Endothelial cell of umbilical vein (primary cell): Measurements from ENCODE around the gene SH3GL1. TPM values are rescaled to one million over a fixed set of nuclear protein-coding genes. Genes with fewer than 3 reads are reported as not detected.

Experiments
- BruUV-seq: library from RNA; stranded (reverse); fragments of 400-500 nt; replicated peaks from 2 replicates; lab custom pipeline; 2021; lab: Mats Ljungman, UMichigan
- CTCF ChIA-PET: fragments of 300-600, 350-600 bp; sonication (Branson Sonifier 250); formaldehyde crosslinking; loops from one replicate; lab custom pipeline; 2021; ENCODE audit warnings: antibody characterized with exemption, inconsistent platforms; lab: Charles Lee
- POLR2A ChIA-PET: fragments of 300-600, 350-600 bp; sonication (Branson Sonifier 250); formaldehyde crosslinking; loops from one replicate; lab custom pipeline; 2021; ENCODE audit warnings: antibody characterized with exemption, inconsistent platforms; lab: Charles Lee
- DNase-seq: peaks from one replicate; pipeline ENCODE4 v3.0.0-alpha.2; 2011; ENCODE audit warnings: low read depth, low spot score
- FAIRE-seq: peaks from 2 replicates; lab custom pipeline; 2011; peaks lifted over from hg19 to GRCh38; lab: Jason Lieb, UNC
- H2AFZ ChIP-seq: 2 replicates; pipeline ENCODE4 v1.6.0; 2012; ENCODE audit warnings: low read depth, low read length, control low read depth, inconsistent platforms
- H3K27ac ChIP-seq: 2 replicates; pipeline ENCODE4 v1.5.1; 2011; ENCODE audit warnings: low read depth, mild to moderate bottlenecking, control low read depth, low read length, moderate library complexity; ENCODE audit not compliant: insufficient read depth
- H3K27me3 ChIP-seq, 2 experiments: 2 replicates each; pipeline versions ENCODE4 v1.6.0 to v1.6.1; 2011; ENCODE audit warnings: low read length in 2 of 2, mixed read lengths in 1 of 2; ENCODE audit not compliant: control insufficient read depth in 2 of 2, insufficient read depth in 2 of 2
- H3K36me3 ChIP-seq, 2 experiments: 2 replicates in 1 of 2; 3 replicates in 1 of 2; pipeline ENCODE4 v1.5.1; 2011; ENCODE audit warnings: low read length in 2 of 2, mild to moderate bottlenecking in 1 of 2, moderate library complexity in 1 of 2; ENCODE audit not compliant: control insufficient read depth in 2 of 2, insufficient read depth in 2 of 2; ENCODE audit errors: extremely low read depth in 1 of 2
- H3K4me1 ChIP-seq: 3 replicates; pipeline ENCODE4 v1.5.1; 2011; ENCODE audit warnings: mild to moderate bottlenecking, low read length; ENCODE audit not compliant: control insufficient read depth, insufficient read depth; ENCODE audit errors: extremely low read depth
- H3K4me2 ChIP-seq: 2 replicates; pipeline ENCODE4 v1.6.1; 2011; ENCODE audit warnings: low read length, control low read depth, mixed read lengths; ENCODE audit not compliant: insufficient read depth
- H3K4me3 ChIP-seq, 3 experiments: fragments of 200-600 bp in 1 of 3; sonication (generic), shearing (Covaris generic) in 1 of 3; replicated peaks in 1 of 3; 2 replicates each; pipeline ENCODE4 v1.5.1; 2011 to 2016; ENCODE audit warnings: control low read depth in 3 of 3, low read length in 3 of 3, mild to moderate bottlenecking in 2 of 3, inconsistent platforms in 1 of 3, low read depth in 1 of 3, moderate library complexity in 1 of 3; ENCODE audit not compliant: insufficient read depth in 1 of 3
- H3K79me2 ChIP-seq: 2 replicates; pipeline ENCODE4 v1.6.0; 2012; ENCODE audit warnings: low read length, inconsistent platforms; ENCODE audit not compliant: control insufficient read depth, insufficient read depth
- H3K9ac ChIP-seq: replicated peaks from 2 replicates; pipeline ENCODE3; 2011; ENCODE audit warnings: low read length, control low read depth; ENCODE audit not compliant: insufficient read depth; ENCODE audit errors: extremely low read depth
- H3K9me1 ChIP-seq: replicated peaks from 3 replicates; pipeline ENCODE4 v1.6.0; 2011; ENCODE audit warnings: mild to moderate bottlenecking, low read length; ENCODE audit not compliant: control insufficient read depth, insufficient read depth; ENCODE audit errors: extremely low read depth
- H3K9me3 ChIP-seq: replicated peaks from 2 replicates; pipeline ENCODE4 v1.5.1; 2012; ENCODE audit warnings: low read length, inconsistent platforms; ENCODE audit not compliant: control insufficient read depth, insufficient read depth
- H4K20me1 ChIP-seq: replicated peaks from 2 replicates; pipeline ENCODE3; 2011; ENCODE audit warnings: mild to moderate bottlenecking, low read length; ENCODE audit not compliant: control insufficient read depth, insufficient read depth; ENCODE audit errors: extremely low read depth
- CTCF ChIP-seq, 2 donors: IDR thresholded peaks; 1 replicate in 1 of 2; 2 replicates in 1 of 2; pipeline ENCODE4 v1.5.1; 2011; ENCODE audit warnings: low read length in 2 of 2, mild to moderate bottlenecking in 2 of 2, moderate library complexity in 2 of 2, control low read depth in 1 of 2, inconsistent platforms in 1 of 2, low read depth in 1 of 2; ENCODE audit not compliant: insufficient read depth in 1 of 2; ENCODE audit errors: extremely low read depth in 1 of 2
- EZH2 ChIP-seq: IDR thresholded peaks from 2 replicates; pipeline ENCODE4 v1.6.1; 2012; ENCODE audit warnings: borderline replicate concordance, low read depth, mild to moderate bottlenecking, moderate library complexity, low read length, inconsistent platforms; ENCODE audit not compliant: severe bottlenecking
- FOS ChIP-seq: IDR thresholded peaks from 2 replicates; pipeline ENCODE4 v1.6.1; 2011; ENCODE audit warnings: mild to moderate bottlenecking, low read length, moderate library complexity, borderline replicate concordance; ENCODE audit not compliant: insufficient read depth
- GATA2 ChIP-seq: IDR thresholded peaks from 2 replicates; pipeline ENCODE4 v1.7.0; 2011; ENCODE audit warnings: low read depth, mild to moderate bottlenecking, moderate library complexity, mixed read lengths, low read length; ENCODE audit not compliant: insufficient read length, insufficient read depth
- JUN ChIP-seq: IDR thresholded peaks from 2 replicates; pipeline ENCODE4 v1.6.1; 2011; ENCODE audit warnings: borderline replicate concordance, low read depth; ENCODE audit not compliant: insufficient read length, insufficient read depth
- MAX ChIP-seq: IDR thresholded peaks from 2 replicates; pipeline ENCODE4 v1.6.1; 2011; ENCODE audit not compliant: insufficient read depth, insufficient read length
- MYC ChIP-seq: IDR thresholded peaks from one replicate; pipeline ENCODE4 v1.6.1; 2011; ENCODE audit warnings: mild to moderate bottlenecking, low read depth, low read length
- POLR2A ChIP-seq: IDR thresholded peaks from 2 replicates; pipeline ENCODE4 v1.6.1; 2012; ENCODE audit warnings: low read depth, mild to moderate bottlenecking, control low read depth, low read length
- POLR2AphosphoS5 ChIP-seq: IDR thresholded peaks from 2 replicates; pipeline ENCODE4 v1.6.1; 2012; ENCODE audit warnings: low read depth, mild to moderate bottlenecking, control low read depth, low read length, moderate library complexity; ENCODE audit not compliant: insufficient read depth
- dilution Hi-C: fragments of 300-500 bp; cut with MboI; formaldehyde crosslinking; loops from one replicate; pipeline ENCODE4 v1.15.0; 2019; ENCODE audit warnings: low sequenced_read_pairs; ENCODE audit not compliant: extremely low pct_ligation_motif_present
- intact Hi-C: fragments of 100-400 bp; cut with micrococcal nuclease; formaldehyde crosslinking; loops from one replicate; pipeline ENCODE4 v1.10.0; 2022
- polyA plus RNA-seq, 4 experiments: library from polyadenylated mRNA; depleted of rRNA in 3 of 4; stranded (reverse) in 3 of 4; unstranded in 1 of 4; fragments of >200 nt; gene quantifications; 2 replicates each; pipeline versions ENCODE4 v1.2.1 to v1.2.3, GENCODE V29; 2011 to 2012; ENCODE audit warnings: missing spikeins in 1 of 4
- total RNA-seq: library from RNA; stranded (reverse); gene quantifications from 2 replicates; pipeline ENCODE4 v1.2.3, GENCODE V29; 2021

The SH3GL1 gene
- total and polyA plus RNA-seq, 2 donors (not counting 3 experiments of a cell fraction or from before 2014, with no cell fraction given): 143 to 145 TPM

GRCh38 chr19:4436231-4436630 is 35.9 kb upstream of the SH3GL1 start:
- Histone ChIP-seq H3K9me3 (no peaks in the 10 kb centered on the region), H3K4me3 (no peak overlapping the region), H3K9ac (no peak overlapping the region), H4K20me1 (no peaks in the 10 kb centered on the region), H3K4me2 (no peak overlapping the region), H3K36me3 (peaks cover 5 to 9% of the 10 kb centered on the region in 2 experiments), H3K79me2 (no peaks in the 10 kb centered on the region), H3K4me1 (no peaks in the 10 kb centered on the region), H3K27ac (no peak overlapping the region), H3K9me1 (no peaks in the 10 kb centered on the region), H3K27me3 (no peaks in the 10 kb centered on the region), H2AFZ (no peak overlapping the region)
- BruUV-seq: no TSS peak
- POLR2A ChIA-PET: no interaction called here
- CTCF ChIA-PET: no interaction called here
- dilution Hi-C loops: no loop called here
- TF ChIP-seq POLR2AphosphoS5: no peak
- TF ChIP-seq MYC: no peak
- no peak for TF ChIP-seq JUN
- TF ChIP-seq GATA2: no peak
- no peak for TF ChIP-seq MAX
- no peak for TF ChIP-seq POLR2A
- no peak for TF ChIP-seq CTCF (IDR thresholded peaks at IDR 0.05; ENCODE audit: extremely low read depth in 1 of 2, insufficient read depth in 1 of 2, low read depth in 1 of 2, low read length in 2 of 2)
- no peak for TF ChIP-seq EZH2
- TF ChIP-seq FOS: no peak
- DNase-seq (no peak), FAIRE-seq (no peak)
- intact Hi-C loops: no loop called here
